Activated B cell treated with CpG ODN at 0.5 μM for 24 hours (primary cell): ENCODE measurements around the gene TRIP13. TPM values are rescaled to one million over a fixed set of nuclear protein-coding genes. Genes with fewer than 3 reads are reported as not detected.

ENCODE experiments used
- ATAC-seq: fragments of 200-7000 bp; cut with Tn5 transposase; one replicate; pipeline ENCODE4 v1.10.0; 2021; ENCODE audit warnings: low read depth, mild to moderate bottlenecking, moderate library complexity
- CTCF ChIA-PET: fragments of 350-600 bp; sonication (Branson Sonifier 250); formaldehyde crosslinking; loops from one replicate; lab custom pipeline; 2021; ENCODE audit warnings: antibody characterized with exemption; lab: Charles Lee
- POLR2A ChIA-PET: fragments of 350-600 bp; sonication (Branson Sonifier 250); formaldehyde crosslinking; loops from one replicate; lab custom pipeline; 2021; ENCODE audit warnings: antibody characterized with exemption; lab: Charles Lee
- DNase-seq: peaks from one replicate; pipeline ENCODE4 v3.0.0; 2022
- H3K27ac Mint-ChIP-seq: one replicate; pipeline ENCODE4 v1.8.0; 2020; ENCODE audit warnings: mixed read lengths
- H3K27me3 Mint-ChIP-seq: one replicate; pipeline ENCODE4 v1.8.0; 2021; ENCODE audit warnings: mixed read lengths
- H3K36me3 Mint-ChIP-seq: one replicate; pipeline ENCODE4 v1.8.0; 2021; ENCODE audit warnings: low read depth, mixed read lengths
- H3K4me1 Mint-ChIP-seq: one replicate; pipeline ENCODE4 v1.8.0; 2021; ENCODE audit warnings: mixed read lengths
- H3K4me3 Mint-ChIP-seq: one replicate; pipeline ENCODE4 v1.8.0; 2020; ENCODE audit warnings: mild to moderate bottlenecking, mixed read lengths
- H3K9me3 Mint-ChIP-seq: one replicate; pipeline ENCODE4 v1.8.0; 2020; ENCODE audit warnings: mixed read lengths
- intact Hi-C: fragments of 100-400 bp; cut with micrococcal nuclease; formaldehyde crosslinking; loops from one replicate; pipeline ENCODE4 v1.15.1; 2024
- total RNA-seq: library from RNA; stranded (reverse); gene quantifications from 2 replicates; pipeline ENCODE4 v1.2.3, GENCODE V29; 2022
- TF ChIP-seq, protein P1 (sequence below): fragments of 200-600 bp; IDR thresholded peaks from one replicate; pipeline ENCODE4 v1.8.0; 2022; ENCODE audit warnings: antibody characterized with exemption, mild to moderate bottlenecking

The TRIP13 gene
- total RNA-seq, 1 donor from 2014 or later: 4.1 TPM

DNA sequence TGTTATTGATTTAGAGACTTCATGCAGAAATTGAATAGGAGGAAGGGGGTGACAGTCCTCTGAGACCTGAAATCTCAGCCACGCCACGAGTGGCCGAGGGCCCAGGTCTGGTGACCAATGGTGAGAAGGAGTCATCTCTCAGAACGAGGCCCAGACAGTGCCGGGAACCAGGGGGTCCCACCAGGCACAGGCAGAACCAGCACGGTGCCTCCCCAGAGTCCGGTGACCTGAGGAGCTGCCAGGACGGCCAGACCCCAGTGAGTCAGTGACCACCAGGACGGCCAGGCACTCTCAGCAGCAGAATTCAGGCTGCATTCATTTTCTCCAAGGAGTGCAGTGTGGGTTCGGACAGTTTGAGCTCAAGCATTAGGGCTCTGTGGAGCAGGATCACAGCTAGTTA is 72.1 kb downstream of the TRIP13 start:
- intact Hi-C loops: no loop called here
- peaks cover 54% of the 10 kb centered on the region for H3K27me3 Mint-ChIP-seq
- H3K4me1 Mint-ChIP-seq: peaks cover 9% of the 10 kb centered on the region
- TF ChIP-seq, protein P1, sequence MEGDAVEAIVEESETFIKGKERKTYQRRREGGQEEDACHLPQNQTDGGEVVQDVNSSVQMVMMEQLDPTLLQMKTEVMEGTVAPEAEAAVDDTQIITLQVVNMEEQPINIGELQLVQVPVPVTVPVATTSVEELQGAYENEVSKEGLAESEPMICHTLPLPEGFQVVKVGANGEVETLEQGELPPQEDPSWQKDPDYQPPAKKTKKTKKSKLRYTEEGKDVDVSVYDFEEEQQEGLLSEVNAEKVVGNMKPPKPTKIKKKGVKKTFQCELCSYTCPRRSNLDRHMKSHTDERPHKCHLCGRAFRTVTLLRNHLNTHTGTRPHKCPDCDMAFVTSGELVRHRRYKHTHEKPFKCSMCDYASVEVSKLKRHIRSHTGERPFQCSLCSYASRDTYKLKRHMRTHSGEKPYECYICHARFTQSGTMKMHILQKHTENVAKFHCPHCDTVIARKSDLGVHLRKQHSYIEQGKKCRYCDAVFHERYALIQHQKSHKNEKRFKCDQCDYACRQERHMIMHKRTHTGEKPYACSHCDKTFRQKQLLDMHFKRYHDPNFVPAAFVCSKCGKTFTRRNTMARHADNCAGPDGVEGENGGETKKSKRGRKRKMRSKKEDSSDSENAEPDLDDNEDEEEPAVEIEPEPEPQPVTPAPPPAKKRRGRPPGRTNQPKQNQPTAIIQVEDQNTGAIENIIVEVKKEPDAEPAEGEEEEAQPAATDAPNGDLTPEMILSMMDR: no peak
- ChIA-PET CTCF (no interaction called here), POLR2A (no interaction called here)
- ATAC-seq (no peak), DNase-seq (no peak)
- no peak overlapping the region for H3K4me3 Mint-ChIP-seq
- no peak overlapping the region for H3K27ac Mint-ChIP-seq
- H3K36me3 Mint-ChIP-seq: no peaks in the 10 kb centered on the region
- no peaks in the 10 kb centered on the region for H3K9me3 Mint-ChIP-seq

DNA sequence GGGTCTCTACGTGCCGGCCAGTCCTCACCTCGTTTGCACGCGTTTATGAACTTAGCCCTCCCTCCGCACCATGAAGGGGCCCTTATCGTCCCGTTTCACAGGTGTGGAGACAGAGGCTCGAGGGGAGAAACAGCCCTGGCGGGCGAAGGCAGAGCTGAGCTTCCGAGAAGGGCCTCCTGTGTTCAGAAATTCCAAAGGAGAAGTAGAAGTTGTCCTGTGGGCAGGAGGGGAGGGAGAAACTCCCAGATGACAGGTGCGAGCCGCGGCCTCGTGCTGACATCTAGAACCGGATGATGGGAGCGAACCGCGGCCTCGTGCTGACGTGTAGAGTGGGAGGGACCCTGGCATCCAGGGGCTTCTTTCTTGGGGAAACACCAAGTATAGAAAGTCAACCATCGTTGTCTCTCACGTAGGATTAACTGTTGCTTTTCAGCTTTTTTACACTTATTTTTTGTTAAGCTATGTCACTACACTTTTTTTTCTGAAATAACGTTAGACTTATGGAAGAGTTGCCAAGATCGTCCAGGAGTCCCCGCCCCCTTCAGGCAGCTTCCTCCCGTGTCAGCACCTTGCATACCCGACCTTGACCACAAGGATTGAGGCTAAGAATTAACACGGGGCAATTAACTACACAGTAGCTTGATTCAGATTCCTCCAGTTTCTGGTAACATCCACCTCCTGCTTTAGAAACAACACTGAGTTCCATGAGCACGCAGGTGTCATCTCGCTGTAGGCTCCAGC is 73.1 kb downstream of the TRIP13 start:
- POLR2A ChIA-PET: no interaction called here

DNA sequence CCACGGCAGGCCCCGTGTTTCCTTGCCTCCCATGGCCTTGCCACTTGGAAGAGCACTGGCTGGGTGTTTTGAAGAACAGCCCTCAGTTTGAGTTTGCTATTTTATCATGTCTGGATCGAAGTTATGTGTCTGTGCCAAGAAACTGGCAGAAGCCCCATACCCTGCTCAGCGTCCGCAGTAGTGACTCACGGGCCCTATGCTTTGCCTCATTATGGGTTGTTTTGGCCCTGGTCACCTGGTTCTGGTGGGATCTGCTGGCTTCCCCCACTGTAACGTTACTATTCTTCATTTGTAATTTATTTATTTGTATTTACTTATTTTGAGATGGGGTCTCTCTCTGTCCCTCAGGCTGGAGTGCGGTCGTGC is 73.6 kb downstream of the TRIP13 start:
- ATAC-seq: no peak
- Mint-ChIP-seq H3K4me1 (peaks cover 9% of the 10 kb centered on the region), H3K27ac (no peak overlapping the region), H3K36me3 (no peaks in the 10 kb centered on the region), H3K4me3 (no peak overlapping the region), H3K27me3 (peaks cover 44% of the 10 kb centered on the region), H3K9me3 (peaks cover 2% of the 10 kb centered on the region)
- no peak for DNase-seq
- POLR2A ChIA-PET: no interaction called here
- CTCF ChIA-PET: no interaction called here
- TF ChIP-seq, protein P1: no peak
- intact Hi-C loops: no loop called here

More for the DNA sequence above, 73.1 kb downstream of the TRIP13 start:
- intact Hi-C loops: no loop called here
- DNase-seq: no peak
- peaks cover 9% of the 10 kb centered on the region for H3K4me1 Mint-ChIP-seq
- H3K36me3 Mint-ChIP-seq: no peaks in the 10 kb centered on the region
- no peak overlapping the region for H3K27ac Mint-ChIP-seq
- H3K4me3 Mint-ChIP-seq: no peak overlapping the region
- no peak for ATAC-seq
- TF ChIP-seq, protein P1: no peak
- peaks cover 48% of the 10 kb centered on the region for H3K27me3 Mint-ChIP-seq
- CTCF ChIA-PET: no interaction called here
- H3K9me3 Mint-ChIP-seq: no peaks in the 10 kb centered on the region

DNA sequence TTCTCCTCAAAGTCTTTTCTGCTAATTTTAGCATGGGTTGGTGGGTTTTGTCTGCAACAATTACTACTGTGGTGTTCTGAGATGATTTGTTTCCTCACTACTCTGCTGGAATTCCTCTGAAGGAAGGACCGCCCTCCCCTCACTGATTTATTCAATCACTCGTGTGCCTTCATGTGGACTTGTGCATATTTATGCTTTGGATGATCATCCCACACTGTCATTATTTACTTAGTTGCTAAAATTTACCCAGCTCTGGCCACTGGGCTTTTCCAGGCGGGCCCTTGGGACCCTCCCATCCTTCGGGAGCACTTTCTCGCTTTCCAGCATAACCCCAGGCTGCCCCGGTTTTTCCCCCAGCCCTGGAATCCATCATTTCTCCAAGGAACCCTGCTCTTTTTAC is 74.3 kb downstream of the TRIP13 start:
- ATAC-seq: no peak
- Mint-ChIP-seq H3K4me3 (no peak overlapping the region), H3K36me3 (no peaks in the 10 kb centered on the region), H3K27ac (no peak overlapping the region), H3K27me3 (peaks cover 41% of the 10 kb centered on the region), H3K4me1 (peaks cover 9% of the 10 kb centered on the region), H3K9me3 (peaks cover 2% of the 10 kb centered on the region)
- CTCF ChIA-PET: no interaction called here
- intact Hi-C loops: no loop called here
- no peak for DNase-seq
- POLR2A ChIA-PET: no interaction called here
- TF ChIP-seq, protein P1: no peak

Other genes with a start within 250 kb of the TRIP13 start
- 0.04 TPM in 1 of 2 replicates, not detected in the other for gene TPPP, start 199.5 kb upstream of the TRIP13 start, total RNA-seq
- 0.07 and 0.09 TPM in 2 replicates for gene ZDHHC11B, start 108.2 kb upstream of the TRIP13 start, total RNA-seq
- gene ZDHHC11, start 41.9 kb upstream of the TRIP13 start, total RNA-seq: 0.78 and 1.6 TPM in 2 replicates
- 53.0 and 67.8 TPM in 2 replicates for gene BRD9, start 83 bp upstream of the TRIP13 start, total RNA-seq
- 0.16 and 1.1 TPM in 2 replicates for gene NKD2, start 115.9 kb downstream of the TRIP13 start, total RNA-seq
- gene SLC12A7, start 219.2 kb downstream of the TRIP13 start, total RNA-seq: 21.8 and 23.3 TPM in 2 replicates